Measurements from ENCODE around the gene CDKL2. TPM values are rescaled to one million over a fixed set of nuclear protein-coding genes. Genes with fewer than 3 reads are reported as not detected.
A peak's percentile ranks its signal among the peaks of the same experiment; 100 is the strongest.

The CDKL2 gene
- total RNA-seq, 1 experiment from 2014 or later = 1.5 TPM

- H3K9me3 Mint-ChIP-seq = no peaks in the 10 kb centered on the region
- H3K27me3 Mint-ChIP-seq (ENCODE audit: low read depth) = peaks cover 9% of the 10 kb centered on the region
- H3K14ac ChIP-seq (ENCODE audit: insufficient read depth, low read length) = no peak overlapping the region
- H3K18ac ChIP-seq (ENCODE audit: insufficient read length, low read depth, low read length) = no peak overlapping the region
- H3K4me1 ChIP-seq (ENCODE audit: insufficient read depth, low read length) = 0 out of 2 replicates have a peak, but pooled peaks cover 2% of the 10 kb centered on the region
- no peak overlapping the region for H3K27ac ChIP-seq (ENCODE audit: insufficient read length, low read depth, low read length)
- H3K23ac ChIP-seq (ENCODE audit: insufficient read length, low read depth, low read length) = no peak overlapping the region
- no peak overlapping the region for H2BK20ac ChIP-seq (ENCODE audit: low read depth, low read length, poor library complexity, severe bottlenecking)
- no peak for TF ChIP-seq CTCF (conservative IDR thresholded peaks at IDR 0.05)
- no CpG with 5 or more reads among the region's 2 CpGs for WGBS (ENCODE audit: extremely low coverage, insufficient read length, low lambda C conversion rate)
- H2AK5ac ChIP-seq (ENCODE audit: insufficient read length, low read length) = no peak overlapping the region
- H3K4me1 Mint-ChIP-seq = peaks cover 4 to 5% of the 10 kb centered on the region in 2 experiments
- peaks cover 7% of the 10 kb centered on the region for H3K23me2 ChIP-seq (ENCODE audit: insufficient read length, low read depth, low read length, poor library complexity, severe bottlenecking)
- H2BK15ac ChIP-seq (ENCODE audit: low read depth, low read length) = no peak overlapping the region
- no peak overlapping the region for H4K91ac ChIP-seq (ENCODE audit: insufficient read length, low read depth, low read length)
- no peak overlapping the region for H3K56ac ChIP-seq (ENCODE audit: insufficient read length, low read depth, low read length)
- H3K79me1 ChIP-seq (ENCODE audit: insufficient read depth, low read depth, low read length, poor library complexity, severe bottlenecking) = no peaks in the 10 kb centered on the region
- H4K20me1 ChIP-seq (ENCODE audit: control insufficient read depth, insufficient read depth, insufficient read length) = no peaks in the 10 kb centered on the region
- H2BK120ac ChIP-seq (ENCODE audit: low read depth, low read length, poor library complexity, severe bottlenecking) = no peak overlapping the region
- H3K9me3 ChIP-seq (ENCODE audit: control insufficient read depth, low read depth, low read length) = no peaks in the 10 kb centered on the region
- H3K27me3 ChIP-seq (ENCODE audit: insufficient read depth, low read length) = no peaks in the 10 kb centered on the region
- H3K79me2 ChIP-seq (ENCODE audit: insufficient read depth, low read length) = no peaks in the 10 kb centered on the region
- H3K36me3 Mint-ChIP-seq (ENCODE audit: insufficient read depth in 1 of 3, low read depth in 3 of 3) = no peaks in the 10 kb centered on the region
- no peak overlapping the region for H2BK5ac ChIP-seq (ENCODE audit: insufficient read length, low read length)
- H3K9ac ChIP-seq (ENCODE audit: extremely low read depth, insufficient read length, low read length) = no peak overlapping the region
- H4K5ac ChIP-seq (ENCODE audit: insufficient read length, low read depth, low read length) = no peak overlapping the region
- no peak overlapping the region for H3K4ac ChIP-seq (ENCODE audit: low read depth, low read length)
- H2AFZ ChIP-seq (ENCODE audit: low read length) = no peak overlapping the region
- no peak overlapping the region for H3K4me2 ChIP-seq (ENCODE audit: insufficient read depth, insufficient read length, low read length)
- no peak for DNase-seq
- no peak overlapping the region for H3K27ac Mint-ChIP-seq
- no peak overlapping the region for H2BK12ac ChIP-seq (ENCODE audit: insufficient read length, low read depth, low read length)
- no peak overlapping the region for H4K8ac ChIP-seq (replicated peaks; ENCODE audit: insufficient read length, low read depth, low read length)
- no peak overlapping the region for H3T11ph ChIP-seq (ENCODE audit: low read length)
- peak overlapping the region; percentile 18 to 39; a peak in 3 of 5 replicates for H3K4me3 Mint-ChIP-seq
These were observed 1.1 kb downstream of the CDKL2 start for GRCh38 chr4:75629239-75629638.

Data from H9 (cell line).